GM23338 (cell line): ENCODE data around the gene TFIP11. TPM values are rescaled to one million over a fixed set of nuclear protein-coding genes. Genes with fewer than 3 reads are reported as not detected.

ENCODE experiments used
- ATAC-seq: fragments of 200-7000 bp; cut with Tn5 transposase; 3 replicates; pipeline ENCODE4 v1.9.1; 2020
- DNase-seq: peaks from one replicate; pipeline ENCODE4 v3.0.0-alpha.2; 2015; ENCODE audit warnings: low spot score
- H2AFZ ChIP-seq: fragments of 200-600 bp; sonication (generic); 2 replicates; pipeline ENCODE4 v1.8.0; 2016; ENCODE audit warnings: antibody characterized with exemption, mild to moderate bottlenecking, moderate library complexity
- H3F3A ChIP-seq: fragments of 200-600 bp; sonication (generic); replicated peaks from 2 replicates; pipeline ENCODE4 v1.8.0; 2017; ENCODE audit warnings: antibody characterized with exemption, mixed run types, low read depth
- H3K27ac ChIP-seq: fragments of 200-600 bp; sonication (generic); 2 replicates; pipeline ENCODE4 v1.6.1; 2016; ENCODE audit warnings: low read depth
- H3K27me3 ChIP-seq: fragments of 200-600 bp; sonication (generic); 2 replicates; pipeline ENCODE4 v1.8.0; 2016; ENCODE audit warnings: mild to moderate bottlenecking, mixed run types, moderate library complexity; ENCODE audit not compliant: insufficient read depth
- H3K36me3 ChIP-seq: fragments of 200-600 bp; sonication (generic); 2 replicates; pipeline ENCODE4 v1.8.0; 2016; ENCODE audit warnings: mild to moderate bottlenecking; ENCODE audit not compliant: insufficient read depth
- H3K4me1 ChIP-seq: fragments of 200-600 bp; sonication (generic); 2 replicates; pipeline ENCODE4 v1.8.0; 2016; ENCODE audit warnings: mild to moderate bottlenecking, moderate library complexity; ENCODE audit not compliant: insufficient read depth
- H3K4me2 ChIP-seq: fragments of 200-600 bp; sonication (generic); 2 replicates; pipeline ENCODE4 v1.7.1; 2017; ENCODE audit warnings: mixed run types
- H3K4me3 ChIP-seq: fragments of 200-600 bp; sonication (generic); 2 replicates; pipeline ENCODE4 v1.6.1; 2016; ENCODE audit warnings: mixed run types
- H3K79me2 ChIP-seq: fragments of 200-600 bp; sonication (generic); replicated peaks from 2 replicates; pipeline ENCODE4 v1.8.0; 2017; ENCODE audit warnings: mild to moderate bottlenecking; ENCODE audit not compliant: insufficient read depth
- H3K9me2 ChIP-seq: fragments of 200-600 bp; sonication (generic); 2 replicates; pipeline ENCODE4 v1.8.0; 2017; ENCODE audit not compliant: insufficient read depth
- H4K20me1 ChIP-seq: fragments of 200-600 bp; sonication (generic); replicated peaks from 2 replicates; pipeline ENCODE4 v1.8.0; 2017; ENCODE audit warnings: mild to moderate bottlenecking; ENCODE audit not compliant: insufficient read depth
- H3K27ac Mint-ChIP-seq: 2 replicates; pipeline ENCODE4 v1.8.0; 2020; ENCODE audit warnings: inconsistent platforms, mild to moderate bottlenecking, moderate library complexity, mixed read lengths
- H3K27me3 Mint-ChIP-seq: 3 replicates; pipeline ENCODE4 v1.8.0; 2022; ENCODE audit warnings: low read depth, mild to moderate bottlenecking, moderate library complexity, mixed read lengths, inconsistent platforms; ENCODE audit not compliant: insufficient read depth, poor library complexity
- H3K36me3 Mint-ChIP-seq: 3 replicates; pipeline ENCODE4 v1.8.0; 2021; ENCODE audit warnings: low read depth, mild to moderate bottlenecking, inconsistent platforms, moderate library complexity, mixed read lengths
- H3K4me1 Mint-ChIP-seq: 3 replicates; pipeline ENCODE4 v1.8.0; 2020; ENCODE audit warnings: mild to moderate bottlenecking, inconsistent platforms, mixed read lengths
- H3K4me3 Mint-ChIP-seq: 3 replicates; pipeline ENCODE4 v1.8.0; 2021; ENCODE audit warnings: moderate library complexity, mild to moderate bottlenecking, inconsistent platforms, mixed read lengths
- H3K9me3 Mint-ChIP-seq: 3 replicates; pipeline ENCODE4 v1.8.0; 2020; ENCODE audit warnings: moderate library complexity, mild to moderate bottlenecking, inconsistent platforms, mixed read lengths
- CREB1 ChIP-seq: fragments of 250-450 bp; sonication (Bioruptor Pico); IDR thresholded peaks from 2 replicates; pipeline ENCODE4 v1.5.0; 2020; ENCODE audit warnings: low read depth, mild to moderate bottlenecking, moderate library complexity
- EZH2 ChIP-seq: fragments of 200-600 bp; sonication (generic); IDR thresholded peaks from one replicate; pipeline ENCODE4 v1.8.0; 2017; ENCODE audit warnings: antibody characterized with exemption, mild to moderate bottlenecking, low read depth; ENCODE audit not compliant: unreplicated experiment
- EZH2phosphoT487 ChIP-seq: fragments of 200-600 bp; sonication (generic); IDR thresholded peaks from one replicate; pipeline ENCODE4 v1.8.1; 2018; ENCODE audit warnings: antibody characterized with exemption; ENCODE audit not compliant: unreplicated experiment
- JUNB ChIP-seq: IDR thresholded peaks from one replicate; pipeline ENCODE4 v1.6.1; 2016; ENCODE audit warnings: antibody characterized with exemption; ENCODE audit not compliant: unreplicated experiment
- NANOG ChIP-seq: IDR thresholded peaks from 2 replicates; pipeline ENCODE4 v1.6.1; 2016; ENCODE audit warnings: antibody characterized with exemption, borderline replicate concordance
- POLR2AphosphoS5 ChIP-seq: IDR thresholded peaks from 2 replicates; pipeline ENCODE4 v1.6.1; 2016; ENCODE audit warnings: antibody characterized with exemption, low read depth
- STAT1 ChIP-seq: IDR thresholded peaks from one replicate; pipeline ENCODE4 v1.6.1; 2016; ENCODE audit warnings: antibody characterized with exemption; ENCODE audit not compliant: unreplicated experiment
- ZNF114 ChIP-seq: fragments of 250-450 bp; sonication (Bioruptor Pico); IDR thresholded peaks from 2 replicates; pipeline ENCODE4 v1.5.0; 2020; ENCODE audit warnings: mild to moderate bottlenecking, moderate library complexity
- ZNF331 ChIP-seq: fragments of 250-450 bp; sonication (Bioruptor Pico); IDR thresholded peaks from 2 replicates; pipeline ENCODE4 v1.5.0; 2020; ENCODE audit warnings: low read depth, mild to moderate bottlenecking, moderate library complexity
- polyA plus RNA-seq: library from polyadenylated mRNA; unstranded; fragments of >200 nt; fragmentation: Nextera tagmentation; extraction: Ambion mirVana; gene quantifications from 2 replicates; pipeline ENCODE4 v1.2.1, GENCODE V29; 2016
- total RNA-seq: library from RNA; depleted of rRNA; stranded (reverse); fragments of >200 nt; shearing (Covaris generic); gene quantifications from 2 replicates; pipeline ENCODE4 v1.2.3, GENCODE V29; 2014
- TF ChIP-seq, protein P1 (sequence below): IDR thresholded peaks from one replicate; pipeline ENCODE4 v1.6.1; 2018; ENCODE audit warnings: antibody characterized with exemption; ENCODE audit not compliant: unreplicated experiment
- TF ChIP-seq, protein P2 (sequence below), 2 experiments: fragments of 200-600 bp in 1 of 2; sonication (generic) in 1 of 2; conservative IDR thresholded peaks; 2 replicates each; pipeline versions ENCODE4 v1.5.1 to v1.6.1; 2016 to 2017; ENCODE audit warnings: antibody characterized with exemption in 2 of 2, low read depth in 2 of 2, mild to moderate bottlenecking in 2 of 2, moderate library complexity in 1 of 2
- TF ChIP-seq, protein P3 (sequence below): fragments of 250-450 bp; sonication (Bioruptor Pico); IDR thresholded peaks from 2 replicates; pipeline ENCODE4 v1.5.0; 2020; ENCODE audit warnings: mild to moderate bottlenecking, moderate library complexity
- TF ChIP-seq, protein P4 (sequence below): IDR thresholded peaks from 2 replicates; pipeline ENCODE4 v1.6.1; 2016; ENCODE audit warnings: antibody characterized with exemption

The TFIP11 gene
- total and polyA plus RNA-seq, 2 experiments from 2014 or later: 17.1 to 26.2 TPM

DNA sequence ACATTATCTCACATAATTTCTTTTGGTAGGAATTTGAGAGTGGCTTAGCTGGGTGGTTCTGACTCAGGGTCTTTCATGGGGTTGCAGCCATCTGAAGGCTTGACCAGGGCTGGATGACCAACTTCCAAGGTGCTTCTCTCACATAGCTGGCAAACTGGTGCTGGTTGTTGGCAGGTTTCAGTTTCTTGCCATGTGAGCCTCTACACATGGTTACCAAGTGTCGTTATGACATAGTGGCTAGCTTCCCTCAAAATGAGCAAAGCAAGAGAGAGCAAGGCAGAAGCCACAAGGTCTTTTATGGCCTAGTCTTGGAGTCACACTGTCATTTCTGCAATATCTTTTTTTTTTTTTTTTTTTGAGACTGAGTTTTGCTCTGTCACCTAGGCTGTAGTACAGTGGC is 4.2 kb upstream of the TFIP11 start:
- peaks cover 3% of the 10 kb centered on the region for H3K27me3 Mint-ChIP-seq

More for the DNA sequence above, 4.2 kb upstream of the TFIP11 start:
- Histone ChIP-seq H3K4me2 (no peak overlapping the region), H2AFZ (no peak overlapping the region), H3K4me1 (peaks cover 8% of the 10 kb centered on the region), H3F3A (0 out of 2 replicates have a peak, but pooled peaks cover 3% of the 10 kb centered on the region), H3K79me2 (peaks cover 19% of the 10 kb centered on the region), H3K9me2 (no peaks in the 10 kb centered on the region), H4K20me1 (no peaks in the 10 kb centered on the region; the same call in 1 of the 2 replicates), H3K36me3 (no peaks in the 10 kb centered on the region), H3K27ac (no peak overlapping the region), H3K27me3 (no peaks in the 10 kb centered on the region), H3K4me3 (no peak overlapping the region)
- DNase-seq (no peak), ATAC-seq (no peak)
- H3K9me3 Mint-ChIP-seq: no peaks in the 10 kb centered on the region
- TF ChIP-seq EZH2 (no peak), NANOG (no peak), EZH2phosphoT487 (no peak), CREB1 (CRISPR knock-in tag) (no peak), STAT1 (no peak), JUNB (no peak), ZNF331 (CRISPR knock-in tag) (no peak), POLR2AphosphoS5 (no peak), ZNF114 (CRISPR knock-in tag) (no peak)
- TF ChIP-seq, protein P1, sequence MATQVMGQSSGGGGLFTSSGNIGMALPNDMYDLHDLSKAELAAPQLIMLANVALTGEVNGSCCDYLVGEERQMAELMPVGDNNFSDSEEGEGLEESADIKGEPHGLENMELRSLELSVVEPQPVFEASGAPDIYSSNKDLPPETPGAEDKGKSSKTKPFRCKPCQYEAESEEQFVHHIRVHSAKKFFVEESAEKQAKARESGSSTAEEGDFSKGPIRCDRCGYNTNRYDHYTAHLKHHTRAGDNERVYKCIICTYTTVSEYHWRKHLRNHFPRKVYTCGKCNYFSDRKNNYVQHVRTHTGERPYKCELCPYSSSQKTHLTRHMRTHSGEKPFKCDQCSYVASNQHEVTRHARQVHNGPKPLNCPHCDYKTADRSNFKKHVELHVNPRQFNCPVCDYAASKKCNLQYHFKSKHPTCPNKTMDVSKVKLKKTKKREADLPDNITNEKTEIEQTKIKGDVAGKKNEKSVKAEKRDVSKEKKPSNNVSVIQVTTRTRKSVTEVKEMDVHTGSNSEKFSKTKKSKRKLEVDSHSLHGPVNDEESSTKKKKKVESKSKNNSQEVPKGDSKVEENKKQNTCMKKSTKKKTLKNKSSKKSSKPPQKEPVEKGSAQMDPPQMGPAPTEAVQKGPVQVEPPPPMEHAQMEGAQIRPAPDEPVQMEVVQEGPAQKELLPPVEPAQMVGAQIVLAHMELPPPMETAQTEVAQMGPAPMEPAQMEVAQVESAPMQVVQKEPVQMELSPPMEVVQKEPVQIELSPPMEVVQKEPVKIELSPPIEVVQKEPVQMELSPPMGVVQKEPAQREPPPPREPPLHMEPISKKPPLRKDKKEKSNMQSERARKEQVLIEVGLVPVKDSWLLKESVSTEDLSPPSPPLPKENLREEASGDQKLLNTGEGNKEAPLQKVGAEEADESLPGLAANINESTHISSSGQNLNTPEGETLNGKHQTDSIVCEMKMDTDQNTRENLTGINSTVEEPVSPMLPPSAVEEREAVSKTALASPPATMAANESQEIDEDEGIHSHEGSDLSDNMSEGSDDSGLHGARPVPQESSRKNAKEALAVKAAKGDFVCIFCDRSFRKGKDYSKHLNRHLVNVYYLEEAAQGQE: no peak
- TF ChIP-seq, protein P2, sequence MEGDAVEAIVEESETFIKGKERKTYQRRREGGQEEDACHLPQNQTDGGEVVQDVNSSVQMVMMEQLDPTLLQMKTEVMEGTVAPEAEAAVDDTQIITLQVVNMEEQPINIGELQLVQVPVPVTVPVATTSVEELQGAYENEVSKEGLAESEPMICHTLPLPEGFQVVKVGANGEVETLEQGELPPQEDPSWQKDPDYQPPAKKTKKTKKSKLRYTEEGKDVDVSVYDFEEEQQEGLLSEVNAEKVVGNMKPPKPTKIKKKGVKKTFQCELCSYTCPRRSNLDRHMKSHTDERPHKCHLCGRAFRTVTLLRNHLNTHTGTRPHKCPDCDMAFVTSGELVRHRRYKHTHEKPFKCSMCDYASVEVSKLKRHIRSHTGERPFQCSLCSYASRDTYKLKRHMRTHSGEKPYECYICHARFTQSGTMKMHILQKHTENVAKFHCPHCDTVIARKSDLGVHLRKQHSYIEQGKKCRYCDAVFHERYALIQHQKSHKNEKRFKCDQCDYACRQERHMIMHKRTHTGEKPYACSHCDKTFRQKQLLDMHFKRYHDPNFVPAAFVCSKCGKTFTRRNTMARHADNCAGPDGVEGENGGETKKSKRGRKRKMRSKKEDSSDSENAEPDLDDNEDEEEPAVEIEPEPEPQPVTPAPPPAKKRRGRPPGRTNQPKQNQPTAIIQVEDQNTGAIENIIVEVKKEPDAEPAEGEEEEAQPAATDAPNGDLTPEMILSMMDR (conservative IDR thresholded peaks at IDR 0.05; ENCODE audit: low read depth in 2 of 2): no peak
- TF ChIP-seq, protein P3, sequence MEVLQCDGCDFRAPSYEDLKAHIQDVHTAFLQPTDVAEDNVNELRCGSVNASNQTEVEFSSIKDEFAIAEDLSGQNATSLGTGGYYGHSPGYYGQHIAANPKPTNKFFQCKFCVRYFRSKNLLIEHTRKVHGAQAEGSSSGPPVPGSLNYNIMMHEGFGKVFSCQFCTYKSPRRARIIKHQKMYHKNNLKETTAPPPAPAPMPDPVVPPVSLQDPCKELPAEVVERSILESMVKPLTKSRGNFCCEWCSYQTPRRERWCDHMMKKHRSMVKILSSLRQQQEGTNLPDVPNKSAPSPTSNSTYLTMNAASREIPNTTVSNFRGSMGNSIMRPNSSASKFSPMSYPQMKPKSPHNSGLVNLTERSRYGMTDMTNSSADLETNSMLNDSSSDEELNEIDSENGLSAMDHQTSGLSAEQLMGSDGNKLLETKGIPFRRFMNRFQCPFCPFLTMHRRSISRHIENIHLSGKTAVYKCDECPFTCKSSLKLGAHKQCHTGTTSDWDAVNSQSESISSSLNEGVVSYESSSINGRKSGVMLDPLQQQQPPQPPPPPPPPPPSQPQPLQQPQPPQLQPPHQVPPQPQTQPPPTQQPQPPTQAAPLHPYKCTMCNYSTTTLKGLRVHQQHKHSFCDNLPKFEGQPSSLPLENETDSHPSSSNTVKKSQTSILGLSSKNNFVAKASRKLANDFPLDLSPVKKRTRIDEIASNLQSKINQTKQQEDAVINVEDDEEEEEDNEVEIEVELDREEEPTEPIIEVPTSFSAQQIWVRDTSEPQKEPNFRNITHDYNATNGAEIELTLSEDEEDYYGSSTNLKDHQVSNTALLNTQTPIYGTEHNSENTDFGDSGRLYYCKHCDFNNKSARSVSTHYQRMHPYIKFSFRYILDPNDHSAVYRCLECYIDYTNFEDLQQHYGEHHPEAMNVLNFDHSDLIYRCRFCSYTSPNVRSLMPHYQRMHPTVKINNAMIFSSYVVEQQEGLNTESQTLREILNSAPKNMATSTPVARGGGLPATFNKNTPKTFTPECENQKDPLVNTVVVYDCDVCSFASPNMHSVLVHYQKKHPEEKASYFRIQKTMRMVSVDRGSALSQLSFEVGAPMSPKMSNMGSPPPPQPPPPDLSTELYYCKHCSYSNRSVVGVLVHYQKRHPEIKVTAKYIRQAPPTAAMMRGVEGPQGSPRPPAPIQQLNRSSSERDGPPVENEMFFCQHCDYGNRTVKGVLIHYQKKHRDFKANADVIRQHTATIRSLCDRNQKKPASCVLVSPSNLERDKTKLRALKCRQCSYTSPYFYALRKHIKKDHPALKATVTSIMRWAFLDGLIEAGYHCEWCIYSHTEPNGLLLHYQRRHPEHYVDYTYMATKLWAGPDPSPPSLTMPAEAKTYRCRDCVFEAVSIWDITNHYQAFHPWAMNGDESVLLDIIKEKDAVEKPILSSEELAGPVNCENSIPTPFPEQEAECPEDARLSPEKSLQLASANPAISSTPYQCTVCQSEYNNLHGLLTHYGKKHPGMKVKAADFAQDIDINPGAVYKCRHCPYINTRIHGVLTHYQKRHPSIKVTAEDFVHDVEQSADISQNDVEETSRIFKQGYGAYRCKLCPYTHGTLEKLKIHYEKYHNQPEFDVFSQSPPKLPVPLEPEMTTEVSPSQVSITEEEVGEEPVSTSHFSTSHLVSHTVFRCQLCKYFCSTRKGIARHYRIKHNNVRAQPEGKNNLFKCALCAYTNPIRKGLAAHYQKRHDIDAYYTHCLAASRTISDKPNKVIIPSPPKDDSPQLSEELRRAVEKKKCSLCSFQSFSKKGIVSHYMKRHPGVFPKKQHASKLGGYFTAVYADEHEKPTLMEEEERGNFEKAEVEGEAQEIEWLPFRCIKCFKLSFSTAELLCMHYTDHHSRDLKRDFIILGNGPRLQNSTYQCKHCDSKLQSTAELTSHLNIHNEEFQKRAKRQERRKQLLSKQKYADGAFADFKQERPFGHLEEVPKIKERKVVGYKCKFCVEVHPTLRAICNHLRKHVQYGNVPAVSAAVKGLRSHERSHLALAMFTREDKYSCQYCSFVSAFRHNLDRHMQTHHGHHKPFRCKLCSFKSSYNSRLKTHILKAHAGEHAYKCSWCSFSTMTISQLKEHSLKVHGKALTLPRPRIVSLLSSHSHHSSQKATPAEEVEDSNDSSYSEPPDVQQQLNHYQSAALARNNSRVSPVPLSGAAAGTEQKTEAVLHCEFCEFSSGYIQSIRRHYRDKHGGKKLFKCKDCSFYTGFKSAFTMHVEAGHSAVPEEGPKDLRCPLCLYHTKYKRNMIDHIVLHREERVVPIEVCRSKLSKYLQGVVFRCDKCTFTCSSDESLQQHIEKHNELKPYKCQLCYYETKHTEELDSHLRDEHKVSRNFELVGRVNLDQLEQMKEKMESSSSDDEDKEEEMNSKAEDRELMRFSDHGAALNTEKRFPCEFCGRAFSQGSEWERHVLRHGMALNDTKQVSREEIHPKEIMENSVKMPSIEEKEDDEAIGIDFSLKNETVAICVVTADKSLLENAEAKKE: no peak
- TF ChIP-seq, protein P4, sequence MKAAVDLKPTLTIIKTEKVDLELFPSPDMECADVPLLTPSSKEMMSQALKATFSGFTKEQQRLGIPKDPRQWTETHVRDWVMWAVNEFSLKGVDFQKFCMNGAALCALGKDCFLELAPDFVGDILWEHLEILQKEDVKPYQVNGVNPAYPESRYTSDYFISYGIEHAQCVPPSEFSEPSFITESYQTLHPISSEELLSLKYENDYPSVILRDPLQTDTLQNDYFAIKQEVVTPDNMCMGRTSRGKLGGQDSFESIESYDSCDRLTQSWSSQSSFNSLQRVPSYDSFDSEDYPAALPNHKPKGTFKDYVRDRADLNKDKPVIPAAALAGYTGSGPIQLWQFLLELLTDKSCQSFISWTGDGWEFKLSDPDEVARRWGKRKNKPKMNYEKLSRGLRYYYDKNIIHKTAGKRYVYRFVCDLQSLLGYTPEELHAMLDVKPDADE: no peak
- H3K4me1 Mint-ChIP-seq: peaks cover 7% of the 10 kb centered on the region
- H3K4me3 Mint-ChIP-seq: no peak overlapping the region
- no peak overlapping the region for H3K27ac Mint-ChIP-seq
- H3K36me3 Mint-ChIP-seq: no peaks in the 10 kb centered on the region
